Gastrocnemius medialis (tissue), 4 donors: ENCODE measurements around the gene TMEM108. TPM values are rescaled to one million over a fixed set of nuclear protein-coding genes. Genes with fewer than 3 reads are reported as not detected.

ENCODE experiments used
- ATAC-seq, 2 donors: fragments of 150-250 bp; one replicate each; pipeline ENCODE4 v1.9.1; 2016
- DNase-seq, 2 donors: peaks; one replicate each; pipeline ENCODE4 v3.0.0-alpha.2; 2019
- H3K27ac ChIP-seq, 4 donors: fragments of 200-600 bp; sonication (generic); 1 replicate in 1 of 4; 2 replicates in 3 of 4; pipeline ENCODE4 v1.5.1; 2016 to 2018; ENCODE audit warnings: mild to moderate bottlenecking in 2 of 4, moderate library complexity in 1 of 4
- H3K27me3 ChIP-seq, 3 donors: fragments of 200-600 bp; sonication (generic) in 2 of 3; 1 replicate in 1 of 3; 2 replicates in 2 of 3; pipeline versions ENCODE4 v1.5.1 to v1.6.0; 2016 to 2019; ENCODE audit warnings: mild to moderate bottlenecking in 1 of 3, moderate library complexity in 1 of 3
- H3K36me3 ChIP-seq, 2 donors: fragments of 200-600 bp; sonication (generic) in 1 of 2; one replicate each; pipeline ENCODE4 v1.5.1; 2017 to 2018
- H3K4me1 ChIP-seq, 2 donors: fragments of 200-600 bp; sonication (generic) in 1 of 2; one replicate each; pipeline ENCODE4 v1.5.1; 2016 to 2017; ENCODE audit warnings: mild to moderate bottlenecking in 2 of 2
- H3K4me3 ChIP-seq, 4 donors: fragments of 200-600 bp; sonication (generic) in 3 of 4; 1 replicate in 1 of 4; 2 replicates in 3 of 4; pipeline ENCODE4 v1.5.1; 2016 to 2019; ENCODE audit warnings: mild to moderate bottlenecking in 2 of 4
- H3K9me3 ChIP-seq, 3 donors: fragments of 200-600 bp; sonication (generic) in 2 of 3; 1 replicate in 1 of 3; 2 replicates in 2 of 3; pipeline ENCODE4 v1.5.1; 2016 to 2019
- POLR2A ChIP-seq, 2 donors: fragments of 450-650 bp; IDR thresholded peaks; one replicate each; pipeline ENCODE4 v1.6.1; 2017; ENCODE audit warnings: antibody characterized with exemption in 2 of 2, mild to moderate bottlenecking in 2 of 2, moderate library complexity in 2 of 2
- in situ Hi-C, 4 donors: fragments of 200-750 bp; cut with MboI; loops; one replicate each; pipeline versions ENCODE4 v1.15.0 to v1.8.0; 2017; ENCODE audit warnings: low sequenced_read_pairs in 4 of 4
- intact Hi-C: fragments of 100-400 bp; cut with DNase I; formaldehyde crosslinking; loops from one replicate; pipeline ENCODE4 v1.15.1; 2023; ENCODE audit warnings: low total_unique reads
- total RNA-seq, 4 donors: library from RNA; depleted of rRNA; stranded (reverse); fragments of >200 nt; gene quantifications; one replicate each; pipeline versions ENCODE4 v1.1.0 to v1.2.3, GENCODE V29; 2016
- TF ChIP-seq, protein P1 (sequence below), 5 experiments: fragments of 450-650 bp in 3 of 5; fragments of 200-600 bp in 2 of 5; sonication (generic) in 2 of 5; IDR thresholded peaks in 4 of 5; conservative IDR thresholded peaks in 1 of 5; 1 replicate in 4 of 5; 2 replicates in 1 of 5; pipeline ENCODE4 v1.5.1; 2016 to 2019; ENCODE audit warnings: antibody characterized with exemption in 5 of 5, mild to moderate bottlenecking in 3 of 5, moderate library complexity in 3 of 5

TMEM108 gene
- total RNA-seq, 4 donors from 2014 or later = 1.1 to 3.7 (median 2.4) TPM

GRCh38 chr3:133441867-133442270 is 403.7 kb downstream of the TMEM108 start:
- Histone ChIP-seq H3K4me3 (no peak overlapping the region), H3K27me3 (no peaks in the 10 kb centered on the region), H3K4me1 (peaks cover 7 to 9% of the 10 kb centered on the region in 2 donors), H3K36me3 (no peaks in the 10 kb centered on the region), H3K27ac (no peak overlapping the region), H3K9me3 (no peaks in the 10 kb centered on the region)
- intact Hi-C loops = no loop called here
- TF ChIP-seq POLR2A (IDR thresholded peaks at IDR 0.05) = no peak
- TF ChIP-seq, protein P1, sequence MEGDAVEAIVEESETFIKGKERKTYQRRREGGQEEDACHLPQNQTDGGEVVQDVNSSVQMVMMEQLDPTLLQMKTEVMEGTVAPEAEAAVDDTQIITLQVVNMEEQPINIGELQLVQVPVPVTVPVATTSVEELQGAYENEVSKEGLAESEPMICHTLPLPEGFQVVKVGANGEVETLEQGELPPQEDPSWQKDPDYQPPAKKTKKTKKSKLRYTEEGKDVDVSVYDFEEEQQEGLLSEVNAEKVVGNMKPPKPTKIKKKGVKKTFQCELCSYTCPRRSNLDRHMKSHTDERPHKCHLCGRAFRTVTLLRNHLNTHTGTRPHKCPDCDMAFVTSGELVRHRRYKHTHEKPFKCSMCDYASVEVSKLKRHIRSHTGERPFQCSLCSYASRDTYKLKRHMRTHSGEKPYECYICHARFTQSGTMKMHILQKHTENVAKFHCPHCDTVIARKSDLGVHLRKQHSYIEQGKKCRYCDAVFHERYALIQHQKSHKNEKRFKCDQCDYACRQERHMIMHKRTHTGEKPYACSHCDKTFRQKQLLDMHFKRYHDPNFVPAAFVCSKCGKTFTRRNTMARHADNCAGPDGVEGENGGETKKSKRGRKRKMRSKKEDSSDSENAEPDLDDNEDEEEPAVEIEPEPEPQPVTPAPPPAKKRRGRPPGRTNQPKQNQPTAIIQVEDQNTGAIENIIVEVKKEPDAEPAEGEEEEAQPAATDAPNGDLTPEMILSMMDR (IDR thresholded peaks at IDR 0.05 in 4 of 5, conservative IDR thresholded peaks at IDR 0.05 in 1 of 5) = no peak
- ATAC-seq (no peak), DNase-seq (no peak)
- in situ Hi-C loops = no loop called here

- H3K4me3 ChIP-seq = no peak overlapping the region
- DNase-seq = no peak
- peaks cover 7 to 9% of the 10 kb centered on the region in 2 donors for H3K4me1 ChIP-seq
- intact Hi-C loops (no loop called here), in situ Hi-C loops (no loop called here)
- H3K27ac ChIP-seq = no peak overlapping the region
- no peaks in the 10 kb centered on the region for H3K36me3 ChIP-seq
- no peak for TF ChIP-seq POLR2A (IDR thresholded peaks at IDR 0.05)
- TF ChIP-seq, protein P1 (IDR thresholded peaks at IDR 0.05 in 4 of 5, conservative IDR thresholded peaks at IDR 0.05 in 1 of 5) = no peak
- no peaks in the 10 kb centered on the region for H3K27me3 ChIP-seq
- H3K9me3 ChIP-seq = no peaks in the 10 kb centered on the region
- no peak for ATAC-seq
These were observed 404.3 kb downstream of the TMEM108 start for GRCh38 chr3:133442518-133442917.

- Histone ChIP-seq H3K4me3 (no peak overlapping the region), H3K4me1 (peaks cover 9 to 13% of the 10 kb centered on the region in 2 donors), H3K27me3 (no peaks in the 10 kb centered on the region), H3K9me3 (no peaks in the 10 kb centered on the region), H3K27ac (no peak overlapping the region), H3K36me3 (no peaks in the 10 kb centered on the region)
- DNase-seq (no peak), ATAC-seq (no peak)
- no peak for TF ChIP-seq POLR2A (IDR thresholded peaks at IDR 0.05)
- TF ChIP-seq, protein P1 (IDR thresholded peaks at IDR 0.05 in 4 of 5, conservative IDR thresholded peaks at IDR 0.05 in 1 of 5) = no peak
- in situ Hi-C loops = no loop called here
- intact Hi-C loops = no loop called here
These were observed 405.6 kb downstream of the TMEM108 start for GRCh38 chr3:133443649-133444422.

- H3K9me3 ChIP-seq = no peaks in the 10 kb centered on the region
- in situ Hi-C loops (no loop called here), intact Hi-C loops (no loop called here)
- no peak overlapping the region for H3K27ac ChIP-seq
- DNase-seq (no peak), ATAC-seq (no peak)
- H3K4me3 ChIP-seq = no peak overlapping the region
- H3K27me3 ChIP-seq = no peaks in the 10 kb centered on the region
- no peaks in the 10 kb centered on the region for H3K36me3 ChIP-seq
- peaks cover 9 to 15% of the 10 kb centered on the region in 2 donors for H3K4me1 ChIP-seq
- no peak for TF ChIP-seq POLR2A (IDR thresholded peaks at IDR 0.05)
- TF ChIP-seq, protein P1 (IDR thresholded peaks at IDR 0.05 in 4 of 5, conservative IDR thresholded peaks at IDR 0.05 in 1 of 5) = no peak
These were observed 406.2 kb downstream of the TMEM108 start for GRCh38 chr3:133444423-133444774.
